Measurements from ENCODE around the gene ZDHHC14.

The ZDHHC14 gene

DNA sequence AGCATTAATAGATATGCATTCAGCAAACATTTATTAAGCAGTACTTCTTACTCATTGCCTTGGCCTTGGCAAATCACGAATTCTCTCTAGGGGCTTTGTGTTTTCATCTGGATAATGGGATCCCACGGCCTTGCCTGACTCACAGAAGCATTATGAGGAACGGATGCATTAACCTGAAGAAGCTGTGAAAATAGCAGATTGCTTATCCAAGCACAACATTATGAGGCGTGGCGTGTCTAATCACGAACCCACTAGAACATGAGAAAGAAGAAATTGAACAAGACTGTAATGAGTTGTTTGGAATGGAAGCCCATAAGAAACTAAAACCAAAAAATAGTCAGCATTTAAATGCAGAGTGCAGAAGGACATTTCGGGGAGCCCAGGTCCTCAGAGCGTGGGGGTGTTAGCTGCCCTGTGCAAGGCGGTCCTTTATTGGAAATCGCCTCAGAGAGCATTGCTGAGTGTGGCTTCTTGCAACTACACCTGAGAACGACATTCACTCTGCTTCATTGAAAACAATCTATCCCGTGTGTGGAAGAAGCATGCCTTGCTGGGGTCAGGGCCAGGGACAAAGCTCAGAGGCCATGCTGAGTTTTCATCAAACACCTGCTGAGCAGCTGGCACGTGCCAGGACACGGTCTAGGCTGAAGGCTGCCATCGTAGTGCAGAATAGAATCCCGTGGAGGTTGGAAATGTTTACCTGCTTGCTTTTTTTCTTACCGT, 179.9 kb downstream of the ZDHHC14 start:
- TF ChIP-seq, protein P1, sequence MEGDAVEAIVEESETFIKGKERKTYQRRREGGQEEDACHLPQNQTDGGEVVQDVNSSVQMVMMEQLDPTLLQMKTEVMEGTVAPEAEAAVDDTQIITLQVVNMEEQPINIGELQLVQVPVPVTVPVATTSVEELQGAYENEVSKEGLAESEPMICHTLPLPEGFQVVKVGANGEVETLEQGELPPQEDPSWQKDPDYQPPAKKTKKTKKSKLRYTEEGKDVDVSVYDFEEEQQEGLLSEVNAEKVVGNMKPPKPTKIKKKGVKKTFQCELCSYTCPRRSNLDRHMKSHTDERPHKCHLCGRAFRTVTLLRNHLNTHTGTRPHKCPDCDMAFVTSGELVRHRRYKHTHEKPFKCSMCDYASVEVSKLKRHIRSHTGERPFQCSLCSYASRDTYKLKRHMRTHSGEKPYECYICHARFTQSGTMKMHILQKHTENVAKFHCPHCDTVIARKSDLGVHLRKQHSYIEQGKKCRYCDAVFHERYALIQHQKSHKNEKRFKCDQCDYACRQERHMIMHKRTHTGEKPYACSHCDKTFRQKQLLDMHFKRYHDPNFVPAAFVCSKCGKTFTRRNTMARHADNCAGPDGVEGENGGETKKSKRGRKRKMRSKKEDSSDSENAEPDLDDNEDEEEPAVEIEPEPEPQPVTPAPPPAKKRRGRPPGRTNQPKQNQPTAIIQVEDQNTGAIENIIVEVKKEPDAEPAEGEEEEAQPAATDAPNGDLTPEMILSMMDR (conservative IDR thresholded peaks at IDR 0.05; ENCODE audit: low read depth): no peak
- CTCF ChIA-PET: no interaction called here
- DNase-seq (ENCODE audit: low spot score): no peak
- POLR2A ChIA-PET (ENCODE audit: low non-redundant PET): no interaction called here
- no peak overlapping the region for H3K27ac ChIP-seq

- no peak overlapping the region for H3K27ac ChIP-seq
- DNase-seq (ENCODE audit: low spot score): no peak
- POLR2A ChIA-PET (ENCODE audit: low non-redundant PET): no interaction called here
- CTCF ChIA-PET: no interaction called here
- TF ChIP-seq, protein P1 (conservative IDR thresholded peaks at IDR 0.05; ENCODE audit: low read depth): no peak
These were observed 180.4 kb downstream of the ZDHHC14 start for GRCh38 chr6:157561414-157561790.

DNA sequence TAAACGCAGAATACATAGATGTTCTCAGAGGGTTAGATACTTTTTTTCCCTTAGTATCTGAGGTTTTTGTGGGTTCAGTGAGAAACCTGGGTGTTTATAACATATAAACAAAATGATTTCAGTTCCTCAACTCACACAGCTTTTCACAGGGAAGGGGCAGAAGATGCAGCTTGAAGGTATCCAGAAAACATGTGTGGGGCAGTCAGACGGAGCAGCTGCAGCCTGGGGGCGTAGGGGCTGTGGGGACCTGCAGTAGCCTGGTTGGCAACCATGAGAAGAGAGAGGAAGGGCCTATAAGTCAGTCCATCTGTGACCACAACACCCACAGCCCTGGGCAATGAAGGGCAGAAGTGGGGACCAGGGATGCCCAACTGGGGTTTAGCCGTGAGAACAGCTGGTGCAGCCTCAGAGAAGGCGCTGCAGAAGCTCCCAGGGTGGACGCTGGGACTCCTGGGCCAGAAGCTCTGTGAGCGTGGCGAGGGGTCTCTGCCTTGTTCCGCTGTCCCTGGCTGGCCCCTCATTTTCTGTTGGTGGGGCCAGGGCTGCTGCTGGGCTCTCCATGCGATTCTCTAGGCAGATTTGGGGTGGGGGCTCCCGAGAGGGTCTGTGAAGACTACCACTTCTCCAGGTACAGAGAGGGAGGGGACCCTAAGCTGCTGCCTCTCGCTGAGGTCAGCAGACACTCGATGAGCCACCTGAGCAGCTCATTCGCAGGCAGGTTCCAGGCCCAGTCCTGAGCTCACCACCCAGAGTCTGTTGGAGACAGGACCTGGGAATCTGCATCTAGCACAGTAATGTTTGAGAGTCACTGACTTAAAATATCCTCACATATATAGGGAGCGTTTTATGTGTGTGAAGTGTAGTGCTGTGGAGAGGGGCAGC, 181.2 kb downstream of the ZDHHC14 start:
- no peak overlapping the region for H3K27ac ChIP-seq
- POLR2A ChIA-PET (ENCODE audit: low non-redundant PET): no interaction called here
- TF ChIP-seq, protein P1 (conservative IDR thresholded peaks at IDR 0.05; ENCODE audit: low read depth): no peak

GRCh38 chr6:157562997-157563396, 182.0 kb downstream of the ZDHHC14 start:
- no peak for DNase-seq (ENCODE audit: low spot score)
- POLR2A ChIA-PET (ENCODE audit: low non-redundant PET): no interaction called here
- H3K27ac ChIP-seq: no peak overlapping the region
- CTCF ChIA-PET: no interaction called here
- TF ChIP-seq, protein P1 (conservative IDR thresholded peaks at IDR 0.05; ENCODE audit: low read depth): no peak

More for the DNA sequence above, 181.2 kb downstream of the ZDHHC14 start:
- CTCF ChIA-PET: no interaction called here
- DNase-seq (ENCODE audit: low spot score): no peak

DNA sequence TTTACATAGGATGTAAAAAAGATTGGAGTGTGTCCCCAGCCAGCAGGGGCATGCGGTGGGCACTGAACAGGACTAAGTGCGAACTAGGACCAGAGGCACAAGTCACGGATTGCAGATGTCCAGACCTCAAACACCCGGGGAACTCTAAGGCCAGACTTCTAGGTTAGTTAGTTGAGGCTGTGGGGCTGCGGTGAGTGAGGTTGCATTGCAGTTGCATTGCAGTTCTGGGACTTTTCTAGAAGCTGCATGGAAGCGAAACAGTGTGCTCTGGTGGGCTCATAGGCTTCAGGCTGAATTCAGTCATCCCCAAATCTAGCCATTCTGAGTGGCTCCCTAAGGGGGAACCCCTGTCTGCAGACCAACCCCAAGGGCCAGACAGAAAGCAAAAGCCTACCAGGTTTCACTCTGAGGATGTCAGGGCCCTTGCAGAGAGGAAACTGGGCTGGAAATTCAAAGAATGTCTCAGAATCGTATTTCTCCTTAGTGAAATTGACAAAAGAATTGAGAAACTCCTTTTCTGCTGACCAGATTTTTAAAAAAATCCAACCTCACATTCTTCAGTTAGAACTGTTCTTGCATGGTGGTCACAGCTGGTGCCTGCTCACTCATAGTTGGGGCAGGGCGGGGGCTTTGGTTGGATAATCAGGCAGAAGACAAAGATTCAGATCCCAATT, 182.8 kb downstream of the ZDHHC14 start:
- TF ChIP-seq, protein P1 (conservative IDR thresholded peaks at IDR 0.05; ENCODE audit: low read depth): no peak
- CTCF ChIA-PET: no interaction called here
- no peak for DNase-seq (ENCODE audit: low spot score)
- POLR2A ChIA-PET (ENCODE audit: low non-redundant PET): no interaction called here
- no peak overlapping the region for H3K27ac ChIP-seq

DNA sequence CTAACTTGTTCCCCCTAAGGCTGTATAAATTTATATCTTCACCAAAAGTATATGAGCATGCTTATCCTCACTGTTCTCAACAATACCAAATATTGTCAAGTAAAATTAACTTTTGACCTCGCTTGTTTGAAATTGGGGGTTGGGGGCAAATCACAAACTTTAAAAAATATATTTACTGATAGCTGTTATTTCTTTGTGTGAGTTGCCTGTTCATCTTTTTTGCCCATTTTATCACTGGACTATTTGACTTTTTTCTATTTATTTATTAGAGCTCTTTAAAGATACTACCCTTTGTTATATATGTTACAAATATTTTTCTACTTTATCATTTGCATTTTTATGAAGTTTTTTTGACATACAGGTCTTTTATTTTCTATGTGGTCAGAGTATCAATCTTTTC, 187.7 kb downstream of the ZDHHC14 start:
- DNase-seq (ENCODE audit: low spot score): no peak
- ChIA-PET CTCF (no interaction called here), POLR2A (ENCODE audit: low non-redundant PET) (no interaction called here)
- TF ChIP-seq, protein P1 (conservative IDR thresholded peaks at IDR 0.05; ENCODE audit: low read depth): no peak
- H3K27ac ChIP-seq: no peak overlapping the region

Data from RWPE1 (cell line).